HG02943 (cell line): ENCODE results near the gene RPRD2.

ENCODE experiments used
- ATAC-seq: cut with Tn5 transposase; IDR thresholded peaks from one replicate; pipeline ENCODE4 v1.9.1; 2021; ENCODE audit warnings: mild to moderate bottlenecking, low read depth, moderate library complexity; ENCODE audit not compliant: unreplicated experiment

The RPRD2 gene

DNA sequence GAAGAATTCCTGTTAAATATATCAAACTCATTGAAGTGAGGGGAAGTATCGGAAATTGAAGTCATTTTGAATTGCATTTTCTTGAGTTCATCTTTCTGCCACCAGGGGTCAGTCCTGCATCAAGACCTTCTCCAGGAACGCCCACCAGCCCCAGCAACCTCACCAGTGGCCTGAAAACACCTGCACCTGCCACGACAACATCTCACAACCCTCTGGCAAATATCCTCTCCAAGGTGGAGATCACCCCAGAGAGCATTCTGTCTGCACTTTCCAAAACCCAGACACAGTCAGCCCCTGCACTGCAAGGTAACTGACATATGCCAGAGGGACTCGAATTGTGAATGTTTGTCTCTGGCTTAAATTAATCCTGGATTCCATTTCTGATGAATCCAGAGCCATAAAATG is 100.5 kb downstream of the RPRD2 start:
- no peak for ATAC-seq

DNA sequence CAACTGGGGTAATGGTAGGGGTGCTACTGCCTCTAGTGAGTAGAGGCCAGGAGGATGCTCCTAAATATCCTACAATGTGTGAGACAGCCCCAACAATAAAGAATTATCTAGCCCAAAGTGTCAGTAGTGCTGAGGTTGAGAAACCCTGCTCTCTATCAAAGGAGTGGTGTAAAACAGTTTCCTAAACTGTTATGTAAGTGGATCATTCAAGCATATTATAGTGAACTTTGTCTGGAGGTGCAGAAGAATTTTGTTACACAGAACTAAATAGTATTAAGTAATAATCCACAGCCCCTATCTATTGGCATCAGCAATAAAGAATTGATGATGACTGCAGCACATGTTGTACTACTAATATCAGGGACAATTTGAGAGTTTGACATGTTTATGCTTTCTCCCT is 103.0 kb downstream of the RPRD2 start:
- no peak for ATAC-seq

DNA sequence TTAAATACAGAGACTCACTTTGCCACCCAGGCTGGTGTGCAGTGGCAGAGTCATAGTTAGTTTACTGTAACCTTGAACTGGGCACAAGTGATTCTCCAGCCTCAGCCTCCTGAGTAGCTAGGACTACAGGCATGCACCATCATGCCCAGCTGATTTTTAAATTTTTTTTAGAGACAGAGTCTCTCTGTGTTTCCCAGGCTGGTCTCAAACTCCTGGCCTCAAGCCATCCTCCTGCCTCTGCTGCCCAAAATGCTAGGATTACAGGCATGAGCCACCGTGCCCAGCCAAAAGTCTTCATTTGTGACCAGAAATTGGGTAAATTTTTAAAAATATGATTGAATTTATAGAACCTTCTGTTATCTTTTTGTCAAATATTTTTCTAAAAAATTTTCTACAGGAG is 105.3 kb downstream of the RPRD2 start:
- no peak for ATAC-seq

DNA sequence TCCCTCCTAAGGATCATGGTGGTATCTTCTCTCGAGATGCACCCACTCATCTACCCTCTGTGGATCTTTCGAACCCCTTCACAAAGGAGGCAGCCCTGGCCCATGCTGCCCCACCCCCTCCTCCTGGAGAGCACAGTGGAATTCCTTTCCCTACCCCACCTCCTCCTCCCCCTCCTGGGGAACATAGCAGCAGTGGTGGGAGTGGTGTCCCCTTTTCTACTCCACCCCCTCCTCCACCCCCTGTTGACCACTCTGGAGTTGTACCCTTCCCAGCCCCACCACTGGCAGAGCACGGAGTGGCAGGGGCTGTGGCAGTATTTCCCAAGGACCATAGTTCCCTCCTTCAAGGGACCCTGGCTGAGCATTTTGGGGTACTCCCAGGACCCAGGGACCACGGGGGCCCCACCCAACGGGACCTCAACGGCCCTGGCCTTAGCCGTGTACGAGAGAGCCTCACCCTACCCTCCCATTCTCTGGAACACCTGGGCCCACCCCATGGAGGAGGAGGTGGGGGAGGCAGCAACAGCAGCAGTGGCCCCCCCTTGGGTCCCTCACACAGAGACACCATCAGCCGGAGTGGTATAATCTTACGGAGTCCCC is 108.8 kb downstream of the RPRD2 start:
- no peak for ATAC-seq

GRCh38 chr1:150473659-150474058 is 109.7 kb downstream of the RPRD2 start:
- no peak for ATAC-seq

- ATAC-seq = no peak
Measured at GRCh38 chr1:150474869-150475268, 110.9 kb downstream of the RPRD2 start.

GRCh38 chr1:150476754-150477153 is 112.8 kb downstream of the RPRD2 start:
- ATAC-seq = no peak

DNA sequence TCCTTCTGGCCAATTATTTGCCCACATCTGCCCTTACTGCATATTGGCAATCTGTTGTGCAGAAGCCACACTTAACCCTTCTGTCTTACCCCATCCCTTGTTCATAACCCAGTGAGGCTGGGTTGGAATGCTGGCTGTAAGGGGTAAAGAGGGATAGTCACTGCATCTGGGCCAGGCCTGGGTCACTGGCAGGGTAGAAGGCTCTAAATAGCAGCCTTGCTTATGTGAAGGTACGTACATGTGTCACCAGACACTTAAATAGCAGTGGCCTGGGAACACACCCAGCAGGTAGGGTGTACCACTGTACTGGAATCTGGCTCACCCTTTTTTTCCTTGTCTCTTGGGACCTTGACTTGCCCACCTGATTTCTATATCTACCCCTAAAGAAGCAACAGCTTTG is 113.4 kb downstream of the RPRD2 start:
- ATAC-seq = no peak

GRCh38 chr1:150477733-150478132 is 113.8 kb downstream of the RPRD2 start:
- ATAC-seq = no peak

- ATAC-seq = no peak
Measured at GRCh38 chr1:150479370-150479769, 115.4 kb downstream of the RPRD2 start.

GRCh38 chr1:150479927-150480352 is 116.0 kb downstream of the RPRD2 start:
- ATAC-seq = no peak

- no peak for ATAC-seq
Measured at GRCh38 chr1:150484431-150484830, 120.5 kb downstream of the RPRD2 start.

DNA sequence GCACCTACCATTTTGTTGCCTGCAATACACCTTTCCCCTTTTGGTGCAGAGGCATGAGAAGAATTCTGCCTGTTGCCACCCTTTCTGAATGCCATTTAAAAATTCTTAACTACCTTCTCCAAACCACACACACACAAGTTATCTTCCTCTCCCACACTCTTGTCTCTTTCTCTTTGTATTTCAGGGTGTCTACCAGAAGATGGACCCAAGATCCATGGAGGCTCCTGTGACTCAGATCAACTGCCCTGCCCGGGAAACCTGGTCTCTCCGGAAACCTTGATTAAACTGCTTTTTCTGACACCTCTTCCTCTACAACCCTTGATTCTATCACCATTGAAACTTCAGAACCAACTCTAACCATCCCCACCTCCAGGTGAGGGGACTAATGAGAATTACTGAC is 120.9 kb downstream of the RPRD2 start:
- ATAC-seq = no peak

- ATAC-seq = peak; percentile 99
Measured at GRCh38 chr1:150486966-150487762, 123.2 kb downstream of the RPRD2 start, which contains the start of gene TARS2. TARS2 (plus strand) TSS chr1:150487419; CDS start chr1:150487451, 32 bp downstream.

DNA sequence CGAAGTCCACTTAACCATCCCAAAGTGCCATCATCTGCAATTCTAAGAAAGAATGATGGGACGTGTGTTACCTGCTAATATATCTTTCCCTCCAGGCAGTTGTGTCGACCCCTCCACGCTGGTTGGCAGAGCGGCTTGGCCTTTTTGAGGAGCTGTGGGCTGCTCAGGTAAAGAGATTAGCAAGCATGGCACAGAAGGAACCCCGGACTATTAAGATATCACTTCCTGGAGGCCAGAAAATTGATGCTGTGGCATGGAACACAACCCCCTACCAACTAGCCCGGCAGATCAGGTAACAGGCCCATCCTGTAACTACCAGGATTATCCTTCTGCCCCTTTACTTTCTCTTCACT is 123.8 kb downstream of the RPRD2 start:
- ATAC-seq = no peak

GRCh38 chr1:150493175-150493574 is 129.2 kb downstream of the RPRD2 start:
- no peak for ATAC-seq

DNA sequence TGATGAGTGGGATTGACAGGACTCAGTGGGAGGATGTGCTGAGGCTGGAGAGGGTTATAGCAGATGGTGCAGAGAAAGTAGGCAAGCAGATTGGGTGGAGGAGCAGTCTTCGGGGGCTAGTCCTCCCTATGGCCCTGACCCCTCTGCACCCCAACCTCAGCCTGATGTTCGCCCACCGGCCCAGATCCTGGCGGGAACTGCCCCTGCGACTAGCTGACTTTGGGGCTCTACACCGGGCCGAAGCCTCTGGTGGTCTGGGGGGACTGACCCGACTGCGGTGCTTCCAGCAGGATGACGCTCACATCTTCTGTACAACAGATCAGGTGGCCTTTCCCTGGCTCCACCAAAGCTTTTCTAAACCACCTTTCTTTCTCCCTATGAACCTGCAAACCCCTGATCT is 134.4 kb downstream of the RPRD2 start:
- no peak for ATAC-seq

DNA sequence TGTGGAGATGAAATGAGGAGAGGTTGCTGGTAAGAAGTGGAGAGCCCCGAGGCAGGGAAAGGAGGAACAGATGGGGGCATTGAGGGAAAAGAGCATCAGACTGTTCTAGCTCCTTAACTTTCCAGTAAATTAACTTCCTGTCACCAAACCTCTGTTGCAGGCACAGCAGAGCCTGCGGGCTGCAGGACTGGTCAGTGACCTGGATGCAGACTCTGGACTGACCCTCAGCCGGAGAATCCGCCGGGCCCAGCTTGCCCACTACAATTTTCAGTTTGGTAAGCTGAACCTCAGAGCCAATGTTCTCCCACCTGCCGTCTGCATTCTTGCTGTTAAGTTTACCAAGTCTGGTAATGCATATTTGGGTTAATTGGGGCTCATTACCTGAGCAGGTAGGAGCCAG is 141.5 kb downstream of the RPRD2 start:
- no peak for ATAC-seq

DNA sequence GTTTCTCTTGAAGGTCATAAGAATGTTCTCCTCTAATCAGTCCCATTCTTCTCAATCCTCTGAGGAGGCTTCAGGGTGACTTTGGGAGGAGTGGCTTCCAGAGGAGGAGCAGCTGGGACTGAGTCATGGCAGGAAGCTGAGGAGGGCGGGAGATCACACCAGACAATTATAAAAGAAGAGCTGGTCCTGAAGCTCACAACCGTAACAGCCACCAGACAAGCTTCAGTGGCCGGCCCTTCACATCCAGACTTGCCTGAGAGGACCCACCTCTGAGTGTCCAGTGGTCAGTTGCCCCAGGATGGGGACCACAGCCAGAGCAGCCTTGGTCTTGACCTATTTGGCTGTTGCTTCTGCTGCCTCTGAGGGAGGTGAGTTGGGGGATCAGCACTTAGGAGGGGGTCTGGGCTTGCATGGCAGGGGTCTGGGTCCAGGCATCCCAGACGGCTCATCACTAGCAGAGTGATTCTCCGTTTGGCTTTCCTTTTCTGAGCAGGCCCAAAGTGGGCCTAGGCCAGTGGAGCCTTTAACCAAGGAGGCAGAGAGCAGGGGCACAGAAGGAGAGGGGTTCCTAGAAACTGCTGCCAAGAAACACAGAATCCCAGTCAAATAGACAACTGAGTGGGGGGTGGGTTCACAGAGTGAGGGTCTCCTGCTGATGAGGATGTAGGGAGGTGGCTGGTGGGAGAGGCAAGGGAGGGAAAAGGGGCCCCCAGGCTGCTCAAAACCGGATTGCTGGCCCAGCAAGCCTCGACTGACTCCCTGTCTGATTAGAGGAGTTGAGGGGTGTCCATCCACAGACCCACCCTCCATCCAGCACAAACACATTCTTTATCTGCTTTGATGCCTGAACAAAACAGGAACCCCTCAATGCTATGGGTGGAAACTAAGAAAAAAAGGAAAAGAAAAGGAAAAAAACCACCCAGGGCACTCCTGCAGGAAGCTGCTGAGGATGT is 144.2 kb downstream of the RPRD2 start, which contains the start of gene ECM1:
Gene ECM1, plus strand, starts transcription at position 198 of the 953 bp plus-strand sequence. Its CDS starts 101 bp downstream, at position 299.
- ATAC-seq = no peak

DNA sequence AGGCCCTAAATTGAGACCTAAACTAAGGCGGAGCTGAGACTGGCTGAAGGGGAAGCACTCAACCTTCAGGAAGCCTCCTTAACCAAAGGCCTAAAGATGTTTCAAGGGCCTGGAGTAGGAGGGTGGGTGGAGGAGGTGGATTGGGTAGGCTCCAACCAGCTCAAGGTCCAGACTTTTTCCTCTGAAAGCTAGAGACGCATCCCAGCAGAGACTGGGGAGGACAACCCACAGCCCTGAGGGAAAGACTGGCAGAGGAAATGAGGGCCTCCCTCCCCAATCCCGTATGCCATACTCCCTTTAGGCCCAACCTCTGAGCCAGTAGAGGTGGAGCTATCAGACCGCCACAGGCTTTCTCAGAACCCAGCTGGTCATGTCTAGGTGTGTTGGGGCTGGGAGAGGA is 145.0 kb downstream of the RPRD2 start:
- no peak for ATAC-seq

GRCh38 chr1:150511551-150511950 is 147.6 kb downstream of the RPRD2 start:
- no peak for ATAC-seq
